PC-3 (cell line): ENCODE measurements around the gene ACOXL.

Experiments
- EZH2 ChIP-seq: fragments of 300-600 bp; sonication (generic); IDR thresholded peaks from one replicate; pipeline ENCODE4 v1.6.1; 2017; ENCODE audit warnings: antibody characterized with exemption, mild to moderate bottlenecking, low read length; ENCODE audit not compliant: unreplicated experiment
- EZH2phosphoT487 ChIP-seq: fragments of 300-600 bp; sonication (generic); IDR thresholded peaks from 2 replicates; pipeline ENCODE4 v1.6.1; 2018; ENCODE audit warnings: mild to moderate bottlenecking, antibody characterized with exemption, low read length, borderline replicate concordance
- TF ChIP-seq, protein P1 (sequence below): fragments of 300-600 bp; sonication (generic); conservative IDR thresholded peaks from 2 replicates; pipeline ENCODE4 v1.5.1; 2017; ENCODE audit warnings: antibody characterized with exemption, low read depth, mild to moderate bottlenecking, low read length

DNA sequence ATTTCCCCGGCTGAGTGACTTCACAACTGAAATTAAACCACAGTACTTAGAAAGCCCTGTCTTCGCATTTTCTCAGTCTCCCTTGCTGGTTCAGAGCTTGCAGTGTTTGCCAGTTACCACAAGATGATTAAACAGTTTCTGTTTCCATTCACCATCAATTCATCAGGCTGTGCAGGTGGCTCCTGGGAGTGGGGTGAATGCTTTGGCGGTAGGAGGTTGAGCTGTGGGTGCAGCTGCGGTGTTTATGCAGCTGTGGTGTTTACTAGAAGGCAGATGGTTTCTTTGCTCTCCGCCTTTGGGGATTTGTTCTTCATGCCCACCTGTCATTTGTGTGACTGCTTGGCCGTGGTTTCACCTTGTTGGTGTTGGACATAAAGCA is 16.1 kb downstream of the ACOXL start:
- TF ChIP-seq, protein P1, sequence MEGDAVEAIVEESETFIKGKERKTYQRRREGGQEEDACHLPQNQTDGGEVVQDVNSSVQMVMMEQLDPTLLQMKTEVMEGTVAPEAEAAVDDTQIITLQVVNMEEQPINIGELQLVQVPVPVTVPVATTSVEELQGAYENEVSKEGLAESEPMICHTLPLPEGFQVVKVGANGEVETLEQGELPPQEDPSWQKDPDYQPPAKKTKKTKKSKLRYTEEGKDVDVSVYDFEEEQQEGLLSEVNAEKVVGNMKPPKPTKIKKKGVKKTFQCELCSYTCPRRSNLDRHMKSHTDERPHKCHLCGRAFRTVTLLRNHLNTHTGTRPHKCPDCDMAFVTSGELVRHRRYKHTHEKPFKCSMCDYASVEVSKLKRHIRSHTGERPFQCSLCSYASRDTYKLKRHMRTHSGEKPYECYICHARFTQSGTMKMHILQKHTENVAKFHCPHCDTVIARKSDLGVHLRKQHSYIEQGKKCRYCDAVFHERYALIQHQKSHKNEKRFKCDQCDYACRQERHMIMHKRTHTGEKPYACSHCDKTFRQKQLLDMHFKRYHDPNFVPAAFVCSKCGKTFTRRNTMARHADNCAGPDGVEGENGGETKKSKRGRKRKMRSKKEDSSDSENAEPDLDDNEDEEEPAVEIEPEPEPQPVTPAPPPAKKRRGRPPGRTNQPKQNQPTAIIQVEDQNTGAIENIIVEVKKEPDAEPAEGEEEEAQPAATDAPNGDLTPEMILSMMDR: no peak
- TF ChIP-seq EZH2: no peak
- no peak for TF ChIP-seq EZH2phosphoT487
